HK-2 (cell line): Measurements from ENCODE around the gene TBC1D9B.

ENCODE experiments used
- DNase-seq: peaks from one replicate; pipeline ENCODE4 v3.0.0-alpha.2; 2018; ENCODE audit not compliant: unreplicated experiment

Gene TBC1D9B

GRCh38 chr5:179821298-179822058 is 86.2 kb downstream of the TBC1D9B start:
- DNase-seq: peak; percentile 84

- DNase-seq: peak; percentile 72
Observed at GRCh38 chr5:179820483-179821297, 87.0 kb downstream of the TBC1D9B start, which contains the start of gene SQSTM1. TSS of gene SQSTM1 (plus strand) at chr5:179820905. CDS start at chr5:179820937, 32 bp downstream.

- DNase-seq: no peak
Observed at GRCh38 chr5:179820127-179820482, 87.6 kb downstream of the TBC1D9B start.

- DNase-seq: peak; percentile 83
Observed at GRCh38 chr5:179819296-179820126, 88.2 kb downstream of the TBC1D9B start.

- DNase-seq: peak; percentile 91
Observed at GRCh38 chr5:179818746-179819295, 88.9 kb downstream of the TBC1D9B start.

GRCh38 chr5:179817890-179818745 is 89.6 kb downstream of the TBC1D9B start:
- no peak for DNase-seq

- DNase-seq: no peak
Observed at GRCh38 chr5:179817470-179817840, 90.2 kb downstream of the TBC1D9B start.

- DNase-seq: no peak
Observed at GRCh38 chr5:179816796-179817469, 90.8 kb downstream of the TBC1D9B start.

GRCh38 chr5:179816401-179816795 is 91.3 kb downstream of the TBC1D9B start:
- DNase-seq: no peak

- DNase-seq: no peak
Observed at GRCh38 chr5:179815491-179816249, 92.0 kb downstream of the TBC1D9B start.

GRCh38 chr5:179814090-179814489 is 93.6 kb downstream of the TBC1D9B start:
- no peak for DNase-seq

- no peak for DNase-seq
Observed at GRCh38 chr5:179812997-179813607, 94.6 kb downstream of the TBC1D9B start.

- no peak for DNase-seq
Observed at GRCh38 chr5:179812135-179812825, 95.4 kb downstream of the TBC1D9B start.
